H1 (cell line): ENCODE measurements around the gene GTF2A1L. TPM values are rescaled to one million over a fixed set of nuclear protein-coding genes. Genes with fewer than 3 reads are reported as not detected.
A peak's percentile ranks its signal among the peaks of the same experiment; 100 is the strongest.

Experiments
- CTCF ChIA-PET: fragments of 300-600 bp; sonication (Branson Sonifier 250); formaldehyde crosslinking; loops from one replicate; lab custom pipeline; 2021; ENCODE audit not compliant: partially characterized antibody; lab: Charles Lee
- POLR2A ChIA-PET: fragments of 300-600 bp; sonication (Branson Sonifier 250); formaldehyde crosslinking; loops from one replicate; lab custom pipeline; 2021; ENCODE audit warnings: inconsistent platforms; ENCODE audit not compliant: partially characterized antibody; lab: Charles Lee
- DNase-seq, 2 experiments: peaks; one replicate each; pipeline versions ENCODE4 v3.0.0 to v3.0.0-alpha.2; 2010 to 2022; ENCODE audit warnings: low spot score in 2 of 2, low read depth in 1 of 2, mixed read lengths in 1 of 2
- FAIRE-seq: peaks from 2 replicates; lab custom pipeline; 2011; peaks lifted over from hg19 to GRCh38; lab: Jason Lieb, UNC
- H2AFZ ChIP-seq: 2 replicates; pipeline ENCODE4 v1.8.1; 2012; ENCODE audit warnings: low read length, inconsistent platforms
- H2AK5ac ChIP-seq: 2 replicates; pipeline ENCODE4 v1.6.1; 2013; ENCODE audit warnings: low read depth, low read length
- H2BK120ac ChIP-seq: replicated peaks from 2 replicates; pipeline ENCODE3; 2013; ENCODE audit warnings: low read depth, low read length, inconsistent platforms
- H2BK12ac ChIP-seq: 2 replicates; pipeline ENCODE4 v1.6.1; 2013; ENCODE audit warnings: low read depth, low read length
- H2BK15ac ChIP-seq: 2 replicates; pipeline ENCODE4 v1.6.1; 2013; ENCODE audit warnings: low read length
- H2BK20ac ChIP-seq: 2 replicates; pipeline ENCODE4 v1.6.1; 2013; ENCODE audit warnings: low read length
- H2BK5ac ChIP-seq: 2 replicates; pipeline ENCODE4 v1.6.1; 2013; ENCODE audit warnings: low read depth, low read length
- H3K14ac ChIP-seq: 2 replicates; pipeline ENCODE4 v1.6.1; 2013; ENCODE audit warnings: inconsistent platforms; ENCODE audit not compliant: insufficient read length
- H3K18ac ChIP-seq: 2 replicates; pipeline ENCODE4 v1.6.1; 2013; ENCODE audit warnings: low read length; ENCODE audit errors: extremely low read depth
- H3K23ac ChIP-seq: 2 replicates; pipeline ENCODE4 v1.6.1; 2013; ENCODE audit warnings: inconsistent platforms; ENCODE audit not compliant: insufficient read length
- H3K23me2 ChIP-seq: 2 replicates; pipeline ENCODE4 v1.6.1; 2013; ENCODE audit warnings: low read depth, low read length
- H3K27ac ChIP-seq: 2 replicates; pipeline ENCODE4 v1.6.1; 2011; ENCODE audit warnings: low read depth, low read length, inconsistent platforms
- H3K27me3 ChIP-seq, 4 experiments: replicated peaks in 1 of 4; 1 replicate in 1 of 4; 2 replicates in 3 of 4; pipeline versions ENCODE4 v1.6.1 to v1.8.1; 2011 to 2013; ENCODE audit warnings: low read length in 3 of 4, mild to moderate bottlenecking in 3 of 4, inconsistent platforms in 2 of 4, mixed read lengths in 2 of 4, moderate library complexity in 1 of 4; ENCODE audit not compliant: control insufficient read depth in 3 of 4, insufficient read depth in 3 of 4; ENCODE audit errors: extremely low read depth in 1 of 4
- H3K36me3 ChIP-seq, 4 experiments: 2 replicates each; pipeline versions ENCODE4 v1.6.1 to v1.8.1; 2011 to 2013; ENCODE audit warnings: mild to moderate bottlenecking in 4 of 4, low read length in 3 of 4, moderate library complexity in 2 of 4, control low read depth in 1 of 4, inconsistent platforms in 1 of 4; ENCODE audit not compliant: insufficient read depth in 4 of 4, control insufficient read depth in 2 of 4
- H3K4ac ChIP-seq: replicated peaks from 2 replicates; pipeline ENCODE3; 2013; ENCODE audit warnings: low read length, low read depth, mixed read lengths, inconsistent platforms; ENCODE audit not compliant: insufficient read length
- H3K4me1 ChIP-seq, 4 experiments: replicated peaks in 1 of 4; 1 replicate in 1 of 4; 2 replicates in 3 of 4; pipeline versions ENCODE4 v1.6.1 to v1.8.1; 2011 to 2013; ENCODE audit warnings: low read length in 3 of 4, inconsistent platforms in 2 of 4, mixed read lengths in 1 of 4; ENCODE audit not compliant: insufficient read depth in 4 of 4, control insufficient read depth in 3 of 4
- H3K4me2 ChIP-seq, 2 experiments: 2 replicates each; pipeline versions ENCODE4 v1.6.1 to v1.8.1; 2011 to 2013; ENCODE audit warnings: low read depth in 2 of 2, low read length in 2 of 2, control low read depth in 1 of 2, inconsistent platforms in 1 of 2, mild to moderate bottlenecking in 1 of 2; ENCODE audit not compliant: insufficient read depth in 1 of 2
- H3K4me3 ChIP-seq, 4 experiments: fragments of 200-600, 300-600 bp in 1 of 4; sonication (generic), shearing (Covaris generic), sonication (Bioruptor Twin) in 1 of 4; 2 replicates each; pipeline versions ENCODE4 v1.5.1 to v1.8.1; 2011 to 2016; ENCODE audit warnings: low read length in 4 of 4, low read depth in 3 of 4, control low read depth in 2 of 4, inconsistent platforms in 2 of 4, mild to moderate bottlenecking in 2 of 4, mixed read lengths in 1 of 4, moderate library complexity in 1 of 4; ENCODE audit not compliant: insufficient read depth in 2 of 4; ENCODE audit errors: extremely low read depth in 1 of 4
- H3K56ac ChIP-seq: replicated peaks from 2 replicates; pipeline ENCODE3; 2013; ENCODE audit warnings: low read depth, mild to moderate bottlenecking, mixed read lengths, low read length, inconsistent platforms; ENCODE audit not compliant: insufficient read length
- H3K79me1 ChIP-seq: 2 replicates; pipeline ENCODE4 v1.6.1; 2013; ENCODE audit warnings: low read depth, low read length, control low read depth
- H3K79me2 ChIP-seq, 2 experiments: 2 replicates each; pipeline versions ENCODE4 v1.6.1 to v1.8.1; 2012 to 2013; ENCODE audit warnings: low read length in 2 of 2, mild to moderate bottlenecking in 2 of 2, inconsistent platforms in 1 of 2; ENCODE audit not compliant: insufficient read depth in 2 of 2, control insufficient read depth in 1 of 2
- H3K9ac ChIP-seq, 4 experiments: replicated peaks in 1 of 4; 1 replicate in 1 of 4; 2 replicates in 3 of 4; pipeline versions ENCODE4 v1.6.1 to v1.8.1; 2011 to 2013; ENCODE audit warnings: low read depth in 3 of 4, low read length in 3 of 4, control low read depth in 2 of 4, mild to moderate bottlenecking in 2 of 4, moderate library complexity in 2 of 4, inconsistent platforms in 1 of 4; ENCODE audit errors: extremely low read depth in 1 of 4
- H3K9me3 ChIP-seq, 2 experiments: 2 replicates each; pipeline versions ENCODE4 v1.6.1 to v1.8.1; 2012 to 2013; ENCODE audit warnings: mild to moderate bottlenecking in 2 of 2, moderate library complexity in 2 of 2, control low read depth in 1 of 2, inconsistent platforms in 1 of 2, low read depth in 1 of 2, low read length in 1 of 2, mixed read lengths in 1 of 2; ENCODE audit not compliant: insufficient read depth in 2 of 2
- H4K20me1 ChIP-seq, 2 experiments: replicated peaks in 1 of 2; 2 replicates each; pipeline versions ENCODE3 to v1.8.1; 2011 to 2013; ENCODE audit warnings: inconsistent platforms in 2 of 2, low read length in 2 of 2, mild to moderate bottlenecking in 1 of 2; ENCODE audit not compliant: insufficient read depth in 2 of 2, control insufficient read depth in 1 of 2
- H4K5ac ChIP-seq: 2 replicates; pipeline ENCODE4 v1.6.1; 2013; ENCODE audit warnings: low read length, low read depth, mixed read lengths, inconsistent platforms; ENCODE audit not compliant: insufficient read length
- H4K8ac ChIP-seq: 2 replicates; pipeline ENCODE4 v1.8.0; 2013; ENCODE audit warnings: mild to moderate bottlenecking, moderate library complexity, low read length, inconsistent platforms; ENCODE audit not compliant: insufficient read depth; ENCODE audit errors: extremely low read depth
- H4K91ac ChIP-seq: replicated peaks from 2 replicates; pipeline ENCODE3; 2013; ENCODE audit warnings: low read length, mixed read lengths, inconsistent platforms; ENCODE audit not compliant: insufficient read length
- BACH1 ChIP-seq: IDR thresholded peaks from 2 replicates; pipeline ENCODE4 v1.6.1; 2012; ENCODE audit warnings: low read length, improper control_type of control experiment
- CBX5 ChIP-seq: fragments of 300-800, 300-1000 bp; sonication (generic); IDR thresholded peaks from 2 replicates; pipeline ENCODE4 v1.7.1; 2016; ENCODE audit warnings: antibody characterized with exemption, low read length, low read depth
- CHD1 ChIP-seq: IDR thresholded peaks from 2 replicates; pipeline ENCODE4 v1.6.1; 2012; ENCODE audit warnings: low read depth, low read length, improper control_type of control experiment
- CTCF ChIP-seq, 3 experiments: IDR thresholded peaks; 1 replicate in 2 of 3; 2 replicates in 1 of 3; pipeline versions ENCODE4 v1.5.1 to v1.6.1; 2011; ENCODE audit warnings: low read length in 3 of 3, mild to moderate bottlenecking in 3 of 3, inconsistent platforms in 2 of 3, low read depth in 1 of 3, moderate library complexity in 1 of 3; ENCODE audit not compliant: insufficient read depth in 1 of 3; ENCODE audit errors: control extremely low read depth in 1 of 3
- GTF2F1 ChIP-seq: IDR thresholded peaks from 2 replicates; pipeline ENCODE4 v1.6.1; 2012; ENCODE audit warnings: low read depth, low read length, improper control_type of control experiment, borderline replicate concordance
- HDAC6 ChIP-seq: IDR thresholded peaks from one replicate; pipeline ENCODE4 v1.7.1; 2012; ENCODE audit warnings: low read depth, mild to moderate bottlenecking, inconsistent platforms, low read length, moderate library complexity
- KDM1A ChIP-seq: fragments of 200-600, 300-600 bp; sonication (generic); IDR thresholded peaks from 2 replicates; pipeline ENCODE4 v1.7.1; 2016; ENCODE audit warnings: mild to moderate bottlenecking, low read length, borderline replicate concordance
- NANOG ChIP-seq: IDR thresholded peaks from 2 replicates; pipeline ENCODE4 v1.6.1; 2011; ENCODE audit warnings: low read length, low read depth, mild to moderate bottlenecking, inconsistent platforms; ENCODE audit not compliant: insufficient read depth, poor library complexity, severe bottlenecking
- POLR2A ChIP-seq, 2 experiments: IDR thresholded peaks; 1 replicate in 1 of 2; 2 replicates in 1 of 2; pipeline ENCODE4 v1.6.1; 2011; ENCODE audit warnings: low read depth in 2 of 2, low read length in 2 of 2, mild to moderate bottlenecking in 2 of 2; ENCODE audit errors: control extremely low read depth in 1 of 2
- POLR2AphosphoS5 ChIP-seq: IDR thresholded peaks from 2 replicates; pipeline ENCODE4 v1.6.1; 2011; ENCODE audit warnings: low read depth, low read length
- RAD21 ChIP-seq, 2 experiments: IDR thresholded peaks in 1 of 2; conservative IDR thresholded peaks in 1 of 2; 2 replicates each; pipeline ENCODE4 v1.6.1; 2011; ENCODE audit warnings: low read depth in 2 of 2, low read length in 2 of 2, improper control_type of control experiment in 1 of 2, inconsistent platforms in 1 of 2, mild to moderate bottlenecking in 1 of 2, moderate library complexity in 1 of 2
- YY1 ChIP-seq: IDR thresholded peaks from 2 replicates; pipeline ENCODE4 v1.6.1; 2011; ENCODE audit warnings: low read depth, mild to moderate bottlenecking, low read length
- WGBS, 2 experiments: shearing (Covaris generic) in 1 of 2; methylation state at CpG; one replicate each; pipeline versions ENCODE4 v1.1.6 to v1.1.7; 2013 to 2015; ENCODE audit warnings: low lambda C conversion rate in 2 of 2, mixed read lengths in 2 of 2, inconsistent platforms in 1 of 2, low coverage in 1 of 2, missing lambda C conversion rate in 1 of 2; ENCODE audit not compliant: insufficient replicate concordance in 2 of 2, insufficient coverage in 1 of 2, insufficient read length in 1 of 2; ENCODE audit errors: extremely low coverage in 1 of 2, missing lambda C conversion rate in 1 of 2; 5-methylcytosine and 5-hydroxymethylcytosine counted together
- polyA plus RNA-seq, 7 experiments: library from polyadenylated mRNA; depleted of rRNA in 3 of 7; stranded (reverse) in 5 of 7; unstranded in 2 of 7; fragments of >200 nt in 5 of 7; fragments of 200-250 nt in 2 of 7; gene quantifications; 1 replicate in 5 of 7; 2 replicates in 1 of 7; 4 replicates in 1 of 7; pipeline versions ENCODE4 v1.2.1 to v1.2.3, GENCODE V29; 2011 to 2013; ENCODE audit warnings: missing spikeins in 2 of 7, mixed read lengths in 2 of 7
- total RNA-seq: library from RNA; stranded (reverse); fragmentation: NEBNext Ultra II Directional; extraction: Animal tissue kit (Norgen Biotek cat#: 25700); gene quantifications from 2 replicates; pipeline ENCODE4 v1.2.1, GENCODE V29; 2021

Gene GTF2A1L
- total and polyA plus RNA-seq, 2 of the 8 experiments (the other 6 are each of a cell fraction or from before 2014, with no cell fraction given) = 0.18 TPM; not detected in 1

DNA sequence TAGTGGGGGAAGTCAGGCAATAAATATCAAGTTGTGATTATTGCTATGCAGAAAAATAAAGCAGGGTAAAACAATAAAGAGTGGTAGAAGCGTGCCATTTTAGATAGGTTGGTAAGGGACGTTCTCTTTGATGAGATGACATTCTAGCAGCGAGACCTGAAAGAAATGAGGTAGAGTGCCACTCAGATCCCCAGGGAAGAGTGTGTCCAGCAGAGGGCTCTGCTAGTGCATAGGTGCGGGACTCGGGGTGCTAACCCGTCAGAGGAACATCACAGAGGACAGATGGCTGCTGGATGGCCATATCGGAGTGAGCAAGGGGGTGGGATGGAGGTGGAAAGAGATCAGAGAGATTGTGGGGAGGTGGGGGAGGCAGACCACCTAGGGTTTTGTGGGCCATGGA lies 16.3 kb upstream of the GTF2A1L start:
- Histone ChIP-seq H2BK15ac (no peak overlapping the region), H2BK5ac (no peak overlapping the region), H2AFZ (no peak overlapping the region), H3K9me3 (no peaks in the 10 kb centered on the region), H2BK12ac (no peak overlapping the region), H2AK5ac (no peak overlapping the region), H2BK20ac (no peak overlapping the region), H3K23ac (no peak overlapping the region), H3K9ac (no peak overlapping the region), H3K4ac (no peak overlapping the region), H3K4me3 (no peak overlapping the region), H2BK120ac (no peak overlapping the region), H3K27me3 (no peaks in the 10 kb centered on the region), H4K91ac (no peak overlapping the region), H4K20me1 (no peaks in the 10 kb centered on the region), H3K27ac (no peak overlapping the region), H3K56ac (no peak overlapping the region), H3K4me2 (no peak overlapping the region), H3K36me3 (no peaks in the 10 kb centered on the region; a peak in 3 of 8 replicates), H3K23me2 (no peaks in the 10 kb centered on the region; the same call in 1 of the 2 replicates), H3K79me1 (no peaks in the 10 kb centered on the region), H3K79me2 (no peaks in the 10 kb centered on the region), H3K14ac (no peak overlapping the region), H4K8ac (no peak overlapping the region), H4K5ac (no peak overlapping the region), H3K4me1 (no peaks in the 10 kb centered on the region), H3K18ac (no peak overlapping the region)
- peak; percentile 65 for FAIRE-seq
- CTCF ChIA-PET = interaction anchor here (0.9 to 2.4 kb wide), 8 partner anchors 10 to 355 kb away, joined by 3 to 16 read pairs (median 8); partner anchors contain the start of gene GTF2A1L
- POLR2A ChIA-PET = no interaction called here
- DNase-seq = peak in 1 of 2 experiments; percentile 66
- 63% methylated on average over 7 of the region's 7 CpGs; no CpG with 5 or more reads in 1 of the 2 experiments for WGBS, 2 experiments
- TF ChIP-seq YY1 = peak; percentile 29; the same call in 1 of the 2 replicates
- TF ChIP-seq CTCF (IDR thresholded peaks at IDR 0.05; ENCODE audit: control extremely low read depth in 1 of 3, insufficient read depth in 1 of 3, low read depth in 1 of 3, low read length in 3 of 3) = peak; percentile 71 to 79 (median 74)
- TF ChIP-seq HDAC6 = no peak
- TF ChIP-seq KDM1A = no peak
- TF ChIP-seq BACH1 = no peak
- no peak for TF ChIP-seq POLR2AphosphoS5
- TF ChIP-seq CHD1 = no peak
- TF ChIP-seq NANOG = peak; percentile 27
- no peak for TF ChIP-seq CBX5
- TF ChIP-seq RAD21 (IDR thresholded peaks at IDR 0.05 in 1 of 2, conservative IDR thresholded peaks at IDR 0.05 in 1 of 2; ENCODE audit: low read depth in 2 of 2, low read length in 2 of 2) = peak; percentile 86 to 88
- TF ChIP-seq POLR2A (IDR thresholded peaks at IDR 0.05; ENCODE audit: control extremely low read depth in 1 of 2, low read depth in 2 of 2, low read length in 2 of 2) = no peak
- no peak for TF ChIP-seq GTF2F1
